ENCODE data around the gene BCR. TPM values are rescaled to one million over a fixed set of nuclear protein-coding genes. Genes with fewer than 3 reads are reported as not detected.

Gene BCR
- total RNA-seq, 2 donors from 2014 or later: 102 to 172 TPM

- H3K4me3 Mint-ChIP-seq: no peak overlapping the region
- H3K27me3 Mint-ChIP-seq (ENCODE audit: insufficient read depth): no peaks in the 10 kb centered on the region
- peak overlapping the region; percentile 42 for H3K9ac ChIP-seq (ENCODE audit: extremely low read depth, low read length, poor library complexity, severe bottlenecking)
- H3K9me3 ChIP-seq (ENCODE audit: control insufficient read depth, low read length): no peaks in the 10 kb centered on the region
- DNase-seq: no peak
- WGBS, 2 experiments (ENCODE audit: insufficient coverage in 1 of 2, insufficient read length in 1 of 2): 93 to 100% methylated on average over 4 to 9 of the region's 9 CpGs
- H3K27ac ChIP-seq (ENCODE audit: low read depth, low read length): no peak overlapping the region
- H3K4me1 ChIP-seq (ENCODE audit: control insufficient read depth, insufficient read depth, low read length): peaks cover 16% of the 10 kb centered on the region
- H3K9me3 Mint-ChIP-seq: no peaks in the 10 kb centered on the region
- peaks cover 61% of the 10 kb centered on the region for H3K36me3 Mint-ChIP-seq (ENCODE audit: low read depth)
- H3K36me3 ChIP-seq (ENCODE audit: control insufficient read depth, insufficient read depth, low read length): peaks cover 48% of the 10 kb centered on the region
- peaks cover 23% of the 10 kb centered on the region for H3K4me1 Mint-ChIP-seq
- no peak overlapping the region for H3K27ac Mint-ChIP-seq
- H3K27me3 ChIP-seq (ENCODE audit: control insufficient read depth, insufficient read depth, low read length, poor library complexity, severe bottlenecking): no peaks in the 10 kb centered on the region
- no peak overlapping the region for H3K4me3 ChIP-seq (ENCODE audit: low read length)
- TF ChIP-seq CTCF (conservative IDR thresholded peaks at IDR 0.05): no peak
These were observed 25.2 kb downstream of the BCR start for GRCh38 chr22:23205339-23206049.

- no peak for DNase-seq
- Mint-ChIP-seq H3K27me3 (ENCODE audit: insufficient read depth) (no peaks in the 10 kb centered on the region), H3K4me1 (peaks cover 28% of the 10 kb centered on the region), H3K36me3 (ENCODE audit: low read depth) (peaks cover 57% of the 10 kb centered on the region), H3K27ac (no peak overlapping the region), H3K9me3 (no peaks in the 10 kb centered on the region), H3K4me3 (no peak overlapping the region)
- Histone ChIP-seq H3K27ac (ENCODE audit: low read depth, low read length) (no peak overlapping the region), H3K27me3 (ENCODE audit: control insufficient read depth, insufficient read depth, low read length, poor library complexity, severe bottlenecking) (no peaks in the 10 kb centered on the region), H3K9ac (ENCODE audit: extremely low read depth, low read length, poor library complexity, severe bottlenecking) (no peak overlapping the region), H3K9me3 (ENCODE audit: control insufficient read depth, low read length) (no peaks in the 10 kb centered on the region), H3K36me3 (ENCODE audit: control insufficient read depth, insufficient read depth, low read length) (peaks cover 52% of the 10 kb centered on the region), H3K4me1 (ENCODE audit: control insufficient read depth, insufficient read depth, low read length) (peaks cover 20% of the 10 kb centered on the region), H3K4me3 (ENCODE audit: low read length) (no peak overlapping the region)
- TF ChIP-seq CTCF (conservative IDR thresholded peaks at IDR 0.05): no peak
These were observed 26.6 kb downstream of the BCR start for GRCh38 chr22:23206915-23207314.

- Mint-ChIP-seq H3K4me1 (peaks cover 31% of the 10 kb centered on the region), H3K36me3 (ENCODE audit: low read depth) (peaks cover 56% of the 10 kb centered on the region), H3K27me3 (ENCODE audit: insufficient read depth) (no peaks in the 10 kb centered on the region), H3K4me3 (no peak overlapping the region), H3K9me3 (no peaks in the 10 kb centered on the region), H3K27ac (no peak overlapping the region)
- no peak for TF ChIP-seq CTCF (conservative IDR thresholded peaks at IDR 0.05)
- Histone ChIP-seq H3K9ac (ENCODE audit: extremely low read depth, low read length, poor library complexity, severe bottlenecking) (no peak overlapping the region), H3K27me3 (ENCODE audit: control insufficient read depth, insufficient read depth, low read length, poor library complexity, severe bottlenecking) (no peaks in the 10 kb centered on the region), H3K4me3 (ENCODE audit: low read length) (no peak overlapping the region), H3K9me3 (ENCODE audit: control insufficient read depth, low read length) (no peaks in the 10 kb centered on the region), H3K4me1 (ENCODE audit: control insufficient read depth, insufficient read depth, low read length) (peaks cover 24% of the 10 kb centered on the region), H3K27ac (ENCODE audit: low read depth, low read length) (no peak overlapping the region), H3K36me3 (ENCODE audit: control insufficient read depth, insufficient read depth, low read length) (peaks cover 50% of the 10 kb centered on the region)
- DNase-seq: no peak
- WGBS, 2 experiments (ENCODE audit: insufficient coverage in 1 of 2, insufficient read length in 1 of 2): 89 to 93% methylated on average over 7 to 11 of the region's 11 CpGs
These were observed 27.6 kb downstream of the BCR start for GRCh38 chr22:23207729-23208393.
